Measurements from ENCODE around the gene CTRB2.

DNA sequence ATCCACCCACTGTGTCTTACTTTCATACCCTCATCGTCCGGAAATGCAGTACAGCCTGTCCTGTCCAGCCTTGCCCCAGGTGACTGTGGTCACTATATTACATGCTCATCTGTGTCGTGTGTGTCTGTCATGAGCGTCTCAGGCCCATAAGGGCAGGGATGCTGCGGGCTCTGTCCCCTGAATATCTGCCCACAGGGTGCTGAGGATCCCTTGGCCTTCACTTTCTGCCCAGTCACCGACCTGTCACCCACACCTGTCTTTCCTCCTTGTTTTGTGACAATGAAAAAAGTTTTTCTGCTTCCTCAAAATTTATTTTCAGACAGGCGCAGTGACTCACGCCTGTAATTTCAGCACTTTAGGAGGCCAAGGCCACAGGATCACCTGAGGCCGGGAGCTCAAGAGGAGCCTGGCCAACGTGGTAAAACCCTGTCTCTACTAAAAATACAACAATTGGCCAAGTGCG, 10.5 kb upstream of the CTRB2 start:
- TF ChIP-seq, protein P1, sequence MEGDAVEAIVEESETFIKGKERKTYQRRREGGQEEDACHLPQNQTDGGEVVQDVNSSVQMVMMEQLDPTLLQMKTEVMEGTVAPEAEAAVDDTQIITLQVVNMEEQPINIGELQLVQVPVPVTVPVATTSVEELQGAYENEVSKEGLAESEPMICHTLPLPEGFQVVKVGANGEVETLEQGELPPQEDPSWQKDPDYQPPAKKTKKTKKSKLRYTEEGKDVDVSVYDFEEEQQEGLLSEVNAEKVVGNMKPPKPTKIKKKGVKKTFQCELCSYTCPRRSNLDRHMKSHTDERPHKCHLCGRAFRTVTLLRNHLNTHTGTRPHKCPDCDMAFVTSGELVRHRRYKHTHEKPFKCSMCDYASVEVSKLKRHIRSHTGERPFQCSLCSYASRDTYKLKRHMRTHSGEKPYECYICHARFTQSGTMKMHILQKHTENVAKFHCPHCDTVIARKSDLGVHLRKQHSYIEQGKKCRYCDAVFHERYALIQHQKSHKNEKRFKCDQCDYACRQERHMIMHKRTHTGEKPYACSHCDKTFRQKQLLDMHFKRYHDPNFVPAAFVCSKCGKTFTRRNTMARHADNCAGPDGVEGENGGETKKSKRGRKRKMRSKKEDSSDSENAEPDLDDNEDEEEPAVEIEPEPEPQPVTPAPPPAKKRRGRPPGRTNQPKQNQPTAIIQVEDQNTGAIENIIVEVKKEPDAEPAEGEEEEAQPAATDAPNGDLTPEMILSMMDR (conservative IDR thresholded peaks at IDR 0.05 in 1 of 2, IDR thresholded peaks at IDR 0.05 in 1 of 2; ENCODE audit: extremely low read depth in 1 of 2, insufficient read depth in 1 of 2, low read depth in 1 of 2, low read length in 2 of 2) = no peak
- no peak for TF ChIP-seq EZH2 (IDR thresholded peaks at IDR 0.05; ENCODE audit: borderline replicate concordance, low read length)
